ENCODE measurements around the gene TRAF3.
"Not testable (repeated sequence)": the region's sequence is repeated elsewhere in the genome, so short reads cannot be mapped to it uniquely, and the experiment has no call there.

Gene TRAF3

DNA sequence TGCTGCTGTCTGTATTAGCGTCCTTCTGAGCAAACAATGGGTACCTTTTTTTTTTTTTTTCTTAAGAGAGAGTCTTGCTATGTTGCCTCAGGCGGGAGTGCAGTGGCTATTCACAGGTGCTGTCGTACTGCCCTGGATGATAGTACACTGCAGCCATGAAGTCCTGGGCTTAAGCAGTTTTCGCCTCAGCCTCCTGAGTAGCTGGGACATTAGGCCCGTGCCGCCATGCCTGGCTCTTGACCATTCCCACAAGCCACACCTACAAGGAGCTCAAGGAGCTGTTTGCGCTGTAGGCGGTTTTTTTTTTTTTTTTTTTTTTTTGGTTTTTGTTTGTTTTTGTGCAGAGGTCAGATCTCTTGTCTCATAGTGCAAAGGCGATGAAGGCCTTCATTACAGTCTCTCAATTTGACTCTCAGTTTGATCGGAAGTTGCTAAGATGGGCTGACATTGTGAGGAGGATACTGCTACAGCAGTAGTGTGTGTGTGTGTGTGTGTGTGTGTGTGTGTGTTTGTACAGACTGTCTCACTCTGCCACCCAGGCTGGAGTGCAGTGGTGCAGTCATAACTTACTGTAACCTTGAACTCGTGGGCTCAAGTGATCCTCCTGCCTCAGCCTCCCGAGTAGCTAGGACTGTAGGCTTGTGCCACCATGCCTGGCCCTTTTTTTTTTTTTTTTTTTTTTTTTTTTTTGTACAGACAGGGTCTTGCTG is 34.2 kb downstream of the TRAF3 start:
- DNase-seq = no peak

DNA sequence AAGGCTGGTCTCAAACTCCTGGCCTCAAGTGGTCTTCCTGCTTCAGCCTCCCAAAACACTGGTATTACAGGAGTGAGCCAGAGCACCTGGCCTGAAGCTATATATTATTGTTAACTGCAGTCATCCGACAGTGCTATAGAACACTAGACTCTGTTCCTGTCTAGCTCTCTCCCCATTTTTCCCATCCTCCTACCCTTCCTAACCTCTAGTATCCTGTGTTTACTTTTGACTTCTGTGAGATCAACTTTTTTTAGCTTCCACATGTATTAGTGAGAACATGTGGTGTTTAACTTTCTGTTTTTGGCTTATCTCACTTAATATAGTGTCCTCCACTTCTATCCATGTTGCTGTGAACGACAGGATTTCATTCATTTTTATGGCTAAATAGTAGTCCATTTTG is 34.7 kb downstream of the TRAF3 start:
- DNase-seq = no peak

DNA sequence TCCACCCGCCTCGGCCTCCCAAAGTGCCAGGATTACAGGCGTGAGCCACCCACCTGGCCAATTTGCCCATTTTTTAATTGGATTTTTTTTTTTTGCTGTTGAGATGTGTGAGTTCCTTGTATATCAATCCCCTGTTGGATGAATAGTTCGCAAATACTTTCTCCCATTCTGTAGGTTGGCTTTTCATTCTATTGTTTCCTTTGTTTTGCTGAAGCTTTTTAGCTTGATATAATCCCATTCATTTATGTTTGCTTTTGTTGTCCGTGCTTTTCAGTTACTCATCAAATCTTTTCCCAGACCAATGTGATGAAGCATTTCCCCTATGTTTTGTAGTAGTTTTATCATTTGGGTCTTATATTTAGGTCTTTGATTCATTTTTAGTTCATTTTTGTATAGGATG is 36.4 kb downstream of the TRAF3 start:
- DNase-seq = no peak

DNA sequence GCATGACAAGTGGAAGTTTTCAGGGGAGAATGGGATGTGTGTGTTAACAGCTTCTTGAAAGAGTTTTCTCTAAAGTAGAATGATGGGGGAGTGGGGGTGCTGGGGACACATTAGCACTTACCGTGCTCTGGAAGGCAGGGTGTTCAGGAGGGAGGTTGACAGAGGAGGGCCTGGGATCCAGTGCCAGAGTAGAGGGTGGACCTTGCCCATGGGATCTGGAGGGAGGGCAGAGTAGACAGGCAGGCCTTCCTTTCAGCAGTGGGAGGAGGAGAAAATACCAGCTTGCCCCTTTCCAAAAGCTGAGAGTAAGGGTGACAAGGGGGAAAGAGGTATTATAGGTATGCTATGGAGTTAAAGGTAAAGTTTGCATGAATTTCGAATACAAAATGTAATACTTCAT is 40.1 kb downstream of the TRAF3 start:
- DNase-seq = no peak

DNA sequence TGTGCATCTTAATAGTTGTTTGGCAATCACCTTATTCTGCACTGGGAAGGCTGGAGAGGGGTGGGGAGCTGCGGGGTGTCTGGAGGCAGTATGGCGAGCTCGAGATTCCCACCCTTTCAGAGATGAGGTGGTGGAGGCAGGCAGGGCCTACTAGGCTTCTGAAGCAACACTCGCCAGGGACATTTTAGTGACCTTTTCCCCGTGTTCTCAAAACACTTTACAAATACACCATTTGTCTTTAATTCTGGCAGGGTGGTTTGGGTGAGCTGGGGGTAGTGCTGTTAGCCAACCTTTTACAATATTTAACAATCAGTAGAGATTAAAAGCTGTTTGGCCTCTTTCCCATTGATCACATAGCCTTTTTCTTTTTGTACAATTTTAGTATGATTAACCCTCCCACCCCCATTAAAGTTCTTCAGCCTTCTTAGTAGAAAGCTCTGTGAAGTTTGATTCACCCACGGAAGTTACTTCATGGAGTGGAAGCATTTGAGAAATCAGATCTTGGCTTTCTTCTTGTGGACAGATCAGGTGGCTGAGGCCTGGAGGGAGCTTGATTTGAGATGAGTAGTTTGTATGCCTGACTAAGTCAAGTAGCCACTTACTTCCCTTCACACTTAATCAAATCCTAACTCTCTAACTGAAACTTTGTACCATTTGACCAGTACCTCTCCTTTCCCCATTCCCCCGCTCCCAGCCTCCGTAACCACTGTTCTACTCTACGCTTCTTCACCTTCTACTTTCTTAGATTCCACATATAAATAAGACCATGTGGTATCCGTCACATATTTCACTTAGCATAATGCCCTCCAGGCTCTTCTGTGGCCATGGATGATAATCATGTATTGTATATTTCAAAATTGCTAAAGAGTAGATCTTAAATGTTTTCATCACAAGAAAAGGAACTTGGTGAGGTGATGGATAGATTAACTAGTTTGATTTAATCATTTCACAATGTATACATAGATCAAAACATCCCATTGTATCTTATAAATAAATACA is 41.0 kb downstream of the TRAF3 start:
- no peak for DNase-seq

DNA sequence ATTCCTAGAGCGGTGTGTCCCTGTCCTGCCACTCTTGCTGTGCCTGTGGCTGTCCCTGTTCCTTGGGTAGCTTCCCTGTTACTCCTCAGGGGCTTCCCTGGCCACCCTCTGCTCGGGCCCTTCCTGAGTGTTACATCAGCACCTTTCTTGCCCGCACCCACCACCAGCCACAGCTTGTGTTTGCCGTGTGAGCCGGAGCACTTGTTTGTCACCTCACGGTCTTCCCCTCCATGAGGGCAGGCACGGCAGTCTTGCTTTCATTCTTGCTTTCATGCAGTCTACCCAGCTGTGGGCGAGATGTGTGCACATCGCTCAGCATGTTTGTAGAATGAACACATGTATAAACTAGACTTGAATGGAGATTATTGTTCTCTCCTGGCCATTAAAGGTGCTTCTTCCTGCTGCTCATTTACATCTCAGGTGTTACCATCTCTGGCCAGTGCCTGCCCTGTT is 42.0 kb downstream of the TRAF3 start:
- DNase-seq = peak; percentile 71

DNA sequence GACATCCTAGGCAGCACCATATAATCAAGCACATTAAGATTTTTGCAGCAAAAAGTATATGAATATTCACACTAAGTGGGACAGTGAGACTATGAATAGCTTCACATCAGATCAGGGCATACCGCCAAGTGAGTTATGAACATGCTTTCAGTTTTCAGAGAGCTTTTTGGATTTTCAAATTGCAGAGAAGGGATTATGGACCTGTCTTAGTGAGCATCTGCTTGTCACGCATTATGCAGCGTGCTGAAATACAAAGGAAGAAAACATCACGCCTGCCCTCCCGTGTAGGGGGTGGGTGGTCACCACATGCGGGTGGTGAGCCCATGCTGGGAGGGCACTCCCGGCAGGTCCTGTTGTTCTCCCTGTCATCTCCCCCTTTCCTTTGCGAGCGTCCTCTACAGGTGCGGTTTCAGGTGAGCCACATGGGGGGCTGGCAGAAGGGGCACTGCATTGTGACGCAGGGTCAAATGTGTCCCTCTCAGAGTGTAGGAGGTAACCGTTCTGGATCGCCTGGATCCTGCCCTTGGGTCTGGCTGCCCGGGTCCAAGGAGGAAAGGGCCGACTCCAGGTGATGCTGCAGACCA is 42.6 kb downstream of the TRAF3 start:
- no peak for DNase-seq

DNA sequence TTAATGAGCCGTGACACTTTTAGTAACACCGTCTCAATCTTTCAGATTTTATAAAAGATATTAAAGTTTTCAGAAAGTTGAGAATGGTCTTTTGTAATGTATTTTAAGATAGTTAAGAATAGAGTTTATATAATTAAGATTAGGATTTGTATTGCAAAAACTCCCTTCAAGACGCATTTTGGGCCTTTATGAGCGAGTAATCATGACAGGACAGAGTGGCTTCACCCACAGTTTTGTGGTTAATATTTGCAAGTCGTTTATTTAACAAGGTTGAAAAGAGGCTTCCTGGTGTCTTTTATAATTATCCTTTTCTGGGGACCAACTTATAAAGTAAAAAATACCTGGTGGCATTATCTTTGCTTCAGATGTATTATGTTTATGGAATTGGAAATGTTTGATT is 44.0 kb downstream of the TRAF3 start:
- no peak for DNase-seq

DNA sequence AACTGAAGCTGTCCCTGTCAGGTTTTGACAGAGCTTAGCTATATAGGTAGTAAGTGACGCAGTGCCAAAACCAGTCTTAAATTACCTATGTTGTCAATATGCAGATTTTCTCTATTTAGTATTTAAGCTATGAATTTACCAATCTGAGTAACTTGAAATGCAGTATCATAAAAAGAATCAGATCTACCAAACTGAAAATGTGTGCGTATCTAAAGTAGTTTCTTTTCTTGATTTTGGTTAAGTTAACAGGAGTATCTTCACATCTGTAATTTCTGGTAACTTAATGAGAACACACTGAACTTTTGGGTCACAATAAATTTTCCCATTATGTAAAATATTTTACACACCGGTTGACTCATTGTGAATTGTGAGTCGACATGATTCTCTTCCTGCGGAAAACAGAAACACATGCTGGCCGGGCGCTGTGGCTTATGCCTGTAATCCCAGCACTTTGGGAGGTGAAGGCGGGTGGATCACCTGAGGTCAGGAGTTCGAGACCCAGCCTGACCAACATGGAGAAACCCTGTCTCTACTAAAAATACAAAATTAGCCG is 45.1 kb downstream of the TRAF3 start:
- DNase-seq = peak; percentile 43

DNA sequence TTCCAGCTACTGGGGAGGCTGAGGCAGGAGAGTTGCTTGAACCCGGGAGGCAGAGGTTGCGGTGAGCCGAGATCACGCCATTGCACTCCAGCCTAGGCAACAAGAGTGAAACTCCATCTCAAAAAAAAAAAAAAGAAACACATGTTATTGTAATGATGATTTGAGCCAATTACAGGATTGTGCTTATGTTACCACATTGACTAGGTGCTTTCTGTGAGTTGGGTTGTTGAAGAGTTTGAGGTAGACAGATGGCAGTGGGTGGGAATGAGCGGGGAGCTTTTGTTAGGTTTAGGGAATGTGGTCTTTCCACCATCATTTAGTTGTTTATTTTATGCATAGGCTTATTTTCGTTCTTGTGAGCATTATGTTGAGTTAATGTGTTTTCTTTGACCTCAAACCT is 45.6 kb downstream of the TRAF3 start:
- DNase-seq = not testable (repeated sequence)

DNA sequence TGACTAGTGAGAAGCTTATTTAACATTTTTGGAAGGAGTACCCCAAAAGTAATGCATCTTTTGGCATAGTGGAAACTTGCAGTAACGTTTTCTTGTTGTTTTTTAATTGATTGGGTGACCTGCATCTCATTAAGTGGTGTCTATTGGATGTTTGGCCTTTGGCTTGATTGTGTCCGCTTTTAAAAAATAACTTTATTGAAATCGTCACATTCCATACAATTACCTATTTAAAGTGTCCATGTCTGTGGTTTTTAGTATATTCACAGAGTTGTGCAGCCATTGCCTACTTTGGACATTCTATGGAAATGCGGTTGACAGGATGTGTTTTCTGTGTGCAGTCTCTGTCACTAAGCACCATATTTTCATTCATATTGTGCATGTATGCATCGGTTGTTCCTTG is 46.3 kb downstream of the TRAF3 start:
- DNase-seq = no peak

DNA sequence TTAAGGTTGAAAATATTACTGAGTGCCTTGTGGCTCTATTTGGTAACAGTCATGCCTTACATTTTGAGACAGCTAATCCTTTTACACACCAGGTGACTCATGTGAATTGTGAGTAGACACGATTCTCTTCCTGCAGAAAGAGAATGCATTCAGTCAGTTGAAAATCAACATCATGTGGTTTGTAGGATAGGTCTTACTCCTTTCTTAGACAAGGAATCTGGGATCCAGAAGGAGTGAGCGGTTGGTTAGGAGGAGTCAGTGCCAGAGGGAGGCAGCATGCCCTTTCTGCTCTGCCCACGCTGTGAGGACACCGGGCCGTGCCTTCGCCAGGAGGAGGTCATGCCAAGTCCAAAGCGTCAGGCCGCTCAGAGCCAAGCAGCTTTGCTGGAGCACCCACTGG is 47.6 kb downstream of the TRAF3 start:
- DNase-seq = no peak

DNA sequence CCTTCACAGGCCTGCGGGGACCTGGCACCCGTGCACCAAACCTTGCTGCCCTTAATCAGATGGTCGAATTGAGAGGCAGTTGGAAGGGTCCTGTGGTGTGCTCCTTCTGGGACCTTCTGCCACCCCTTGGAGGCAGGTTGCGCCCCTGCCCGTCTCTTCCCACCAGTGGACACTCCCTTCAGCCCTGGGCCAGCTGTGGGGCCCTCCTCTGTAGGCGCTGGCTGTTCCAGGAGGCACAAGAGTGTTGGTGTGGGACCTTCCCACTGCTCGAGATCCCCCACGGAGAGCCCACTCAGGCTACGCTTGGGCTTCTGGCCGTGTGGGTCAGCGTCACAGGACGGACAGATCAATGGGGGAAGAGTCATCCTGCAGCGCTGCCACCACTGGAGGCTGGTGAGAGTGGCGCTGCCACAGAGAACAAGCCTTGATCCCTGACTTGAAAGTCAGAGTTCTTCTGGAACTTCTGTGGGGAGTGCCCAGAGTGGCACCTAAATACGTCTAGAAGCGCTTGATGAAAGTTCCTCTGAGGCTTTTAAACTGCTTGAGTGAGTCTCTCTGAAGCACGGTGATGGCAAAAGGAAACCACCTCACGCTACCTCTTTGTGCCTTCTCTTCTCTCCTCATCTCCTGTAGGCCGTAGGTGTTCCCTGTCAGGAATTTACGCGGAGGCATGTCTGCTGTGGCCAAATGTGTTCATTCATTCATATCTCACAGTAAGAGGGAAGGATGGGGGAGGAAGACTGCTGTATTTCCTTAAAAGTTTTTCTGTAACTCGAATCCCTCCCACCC is 48.3 kb downstream of the TRAF3 start:
- no peak for DNase-seq

DNA sequence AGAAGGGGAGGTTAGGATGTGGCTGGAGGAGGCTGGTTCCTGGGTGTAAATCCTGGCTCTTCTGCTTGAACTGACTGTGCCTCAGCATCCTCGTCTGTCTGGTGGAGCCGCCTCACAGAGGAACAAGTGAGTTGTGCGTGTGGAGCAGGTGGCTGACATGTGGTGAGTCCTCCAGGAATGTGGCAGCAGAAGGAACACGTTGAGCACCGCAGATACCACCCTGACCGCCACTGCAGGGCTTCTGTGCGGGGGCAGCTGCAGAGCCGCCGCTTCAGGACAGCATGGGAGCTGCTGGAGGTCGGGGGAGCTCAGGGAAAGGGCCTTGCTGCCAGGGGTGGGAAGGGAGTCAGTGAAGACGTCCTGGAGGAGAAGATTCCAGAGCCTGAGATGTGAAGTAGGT is 48.9 kb downstream of the TRAF3 start:
- no peak for DNase-seq

DNA sequence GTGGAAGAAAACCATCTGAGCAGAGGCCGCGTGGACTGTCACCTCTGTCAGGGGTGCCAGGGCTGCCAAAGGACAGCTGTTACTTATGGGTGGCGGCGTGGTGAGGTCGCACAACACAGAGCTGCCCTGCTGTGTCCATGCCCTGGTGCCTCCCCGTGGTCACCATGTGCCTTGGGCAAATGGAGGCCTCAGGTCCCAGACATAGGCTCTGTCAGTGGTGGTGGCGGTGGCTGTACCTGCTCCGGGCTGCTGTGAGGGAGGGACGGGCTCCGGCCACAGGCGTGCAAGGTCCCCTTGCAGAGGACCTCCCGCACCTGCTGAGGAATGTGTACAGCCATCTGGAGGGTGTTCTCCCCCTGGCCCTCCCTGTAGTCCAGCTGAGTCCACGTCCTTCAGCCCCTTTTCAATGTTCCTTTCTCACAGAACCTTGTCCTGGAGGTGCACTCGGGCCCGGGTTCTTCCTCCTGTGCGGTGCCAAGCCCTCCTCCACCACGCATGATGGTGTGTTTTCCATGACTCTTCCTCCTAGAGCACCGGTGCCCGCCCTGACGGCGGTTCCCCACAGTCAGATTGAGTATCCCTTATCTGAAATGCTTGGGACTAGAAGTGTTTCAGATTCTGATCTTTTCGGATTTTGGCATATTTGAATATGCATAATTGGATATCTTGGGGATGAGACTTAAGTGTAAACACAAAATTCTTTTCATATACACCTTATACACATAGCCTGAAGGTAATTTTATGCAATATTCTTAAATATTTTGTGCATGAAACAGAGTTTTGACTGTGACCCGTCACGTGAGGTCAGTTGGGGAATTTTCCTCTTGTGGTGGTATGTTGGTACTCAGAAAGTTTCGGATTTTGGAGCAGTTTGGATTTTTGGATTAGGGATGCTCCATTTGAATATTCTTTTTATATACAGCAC is 49.8 kb downstream of the TRAF3 start:
- DNase-seq = no peak

DNA sequence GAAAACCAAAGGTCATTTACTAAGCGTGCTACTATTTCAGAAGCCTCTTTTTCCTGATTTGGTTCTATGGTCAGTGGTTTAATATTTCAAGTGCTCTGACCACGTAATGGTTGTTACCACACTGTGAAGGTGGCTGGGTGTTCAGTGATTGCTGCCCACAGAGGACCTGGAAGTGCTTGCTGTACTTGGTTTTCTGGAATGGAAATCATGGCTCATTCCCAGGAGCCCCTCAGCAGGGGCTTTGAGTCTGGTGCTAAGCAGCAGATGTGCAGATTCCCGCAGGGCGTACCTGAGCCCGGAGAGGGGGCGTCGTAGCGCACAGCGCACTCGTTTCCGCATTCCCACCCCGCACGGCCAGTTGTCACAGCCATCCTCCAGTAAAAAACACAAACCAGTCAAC is 50.5 kb downstream of the TRAF3 start:
- DNase-seq = no peak

DNA sequence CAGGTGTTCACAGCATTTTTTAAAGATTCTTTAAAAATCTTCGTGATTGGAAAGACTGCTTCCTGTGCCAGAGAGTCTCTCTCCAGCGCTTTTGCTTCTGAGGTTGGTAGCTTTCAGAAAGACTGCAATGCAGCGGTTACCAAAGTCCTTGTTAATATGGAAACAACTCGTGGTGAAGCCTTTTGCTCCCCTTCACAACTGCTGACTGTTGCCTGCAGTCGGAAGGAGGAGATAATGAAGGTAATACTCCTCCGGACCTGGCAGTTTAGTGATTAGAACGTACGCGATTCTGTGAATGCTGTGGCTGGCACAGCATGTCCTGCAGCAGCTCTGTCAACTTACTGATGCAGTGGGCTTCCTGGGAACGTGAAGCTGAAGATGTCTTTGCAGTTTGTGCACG is 50.9 kb downstream of the TRAF3 start:
- DNase-seq = no peak

DNA sequence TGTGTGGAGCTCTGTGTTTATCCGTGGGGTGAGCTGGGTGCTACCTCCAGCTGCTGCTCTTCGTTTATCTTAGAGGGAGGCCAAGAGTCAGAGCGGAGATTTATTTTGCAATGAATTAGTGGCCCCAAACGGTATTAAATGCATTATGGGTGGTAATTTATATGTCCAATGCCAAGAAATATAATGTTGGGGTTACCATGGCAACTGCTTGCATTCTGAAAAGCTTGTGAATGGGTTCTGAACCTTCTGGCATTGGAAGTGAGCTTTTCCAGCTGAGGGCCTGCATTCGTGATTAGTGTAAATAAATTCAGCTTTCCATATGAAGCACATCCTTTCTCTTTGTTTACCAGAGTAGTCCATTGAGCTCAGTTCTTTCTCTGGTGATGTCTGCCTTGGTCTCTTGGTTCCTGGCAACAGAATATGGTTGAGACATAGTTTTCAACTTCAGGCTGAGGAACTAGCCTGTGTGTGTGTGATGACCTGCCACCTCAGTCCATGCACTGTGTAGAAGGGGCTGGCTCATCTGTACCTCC is 51.8 kb downstream of the TRAF3 start:
- DNase-seq = no peak

DNA sequence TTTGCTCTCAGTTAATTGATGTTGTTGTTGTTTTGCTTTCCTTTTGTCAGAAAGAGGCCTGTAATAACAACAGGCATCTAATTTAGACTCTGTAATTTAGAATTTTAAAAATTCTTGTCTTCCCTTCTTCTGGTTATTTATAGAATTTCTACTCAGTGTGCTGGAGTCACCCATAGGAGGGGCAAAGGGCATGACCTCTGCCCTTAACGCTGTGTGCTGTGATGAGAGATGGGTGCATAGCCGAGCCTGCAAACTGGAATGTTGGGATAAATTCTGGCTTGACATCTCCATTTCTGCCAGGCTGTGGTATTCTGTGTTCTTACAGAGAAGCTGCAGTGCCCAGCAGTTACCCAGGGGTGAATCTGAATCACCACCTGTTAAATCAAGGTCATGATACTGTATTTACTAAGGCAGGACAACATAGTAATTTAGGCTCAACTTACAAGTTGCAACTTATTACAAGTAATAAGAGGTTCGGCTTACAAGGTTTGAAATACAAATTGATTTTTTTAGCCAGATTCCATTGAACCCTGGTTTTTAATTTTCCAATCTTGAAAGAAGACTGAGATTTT is 53.3 kb downstream of the TRAF3 start:
- DNase-seq = no peak

DNA sequence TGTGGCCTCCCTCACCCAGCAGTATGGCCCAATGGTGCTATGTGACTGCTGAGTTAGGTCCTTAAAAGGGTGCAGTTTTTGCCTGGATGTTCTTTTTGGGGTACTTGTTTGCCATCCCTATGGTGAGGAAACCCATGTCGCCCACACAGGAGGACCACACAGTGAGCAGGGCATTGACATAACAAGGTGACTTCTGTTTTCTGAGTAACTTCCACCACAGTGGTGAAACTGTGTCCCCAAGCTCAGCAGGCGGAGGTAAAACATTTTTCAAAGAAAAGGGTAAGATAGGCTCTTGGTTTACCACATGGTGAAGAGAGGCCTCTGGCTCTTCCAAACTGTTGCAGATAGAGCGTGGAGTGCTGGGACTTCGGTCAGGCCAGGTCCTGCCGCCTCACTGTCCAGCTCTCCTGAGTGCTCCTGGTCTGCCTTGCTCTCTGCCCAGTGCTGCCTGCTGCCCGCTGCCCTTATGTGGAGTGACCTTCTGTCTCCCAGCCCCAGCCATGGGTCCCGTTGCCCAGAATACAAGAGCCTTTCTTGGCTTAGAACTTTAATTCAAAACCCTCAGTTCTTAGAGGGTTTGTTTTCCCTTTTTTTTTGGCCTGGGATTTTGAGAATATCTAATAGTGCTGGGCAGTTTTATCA is 54.0 kb downstream of the TRAF3 start:
- DNase-seq = no peak

All from stimulated activated CD4-positive, alpha-beta T cell treated with anti-CD3 and anti-CD28 coated beads, Interleukin-4, amount 100 ng/mL, for 1 hour (primary cell).